ENCODE data around the gene GLIS1.

DNA sequence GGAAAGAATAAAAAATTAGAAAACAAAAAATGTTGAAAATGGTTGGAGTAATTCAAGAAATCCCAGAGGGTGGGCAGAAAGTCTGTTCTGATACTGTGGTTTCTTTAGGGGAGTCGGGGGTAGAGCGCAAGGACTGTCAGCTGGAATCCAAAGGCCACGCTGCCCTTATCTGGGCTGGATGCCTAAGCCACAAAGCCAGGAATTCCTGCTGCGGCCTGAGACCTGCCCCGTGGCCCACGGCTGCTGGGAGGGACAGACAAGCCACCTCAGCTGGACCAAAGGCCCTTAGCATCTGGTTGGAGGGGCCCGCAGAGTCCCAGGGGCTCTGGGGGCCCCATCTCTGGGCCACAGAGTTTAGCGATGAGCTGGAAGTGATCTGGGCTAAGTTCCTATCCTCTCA, 219.5 kb downstream of the GLIS1 start:
- TF ChIP-seq GATA2 (IDR thresholded peaks at IDR 0.05; ENCODE audit: low read depth, low read length) (no peak), GATA3 (IDR thresholded peaks at IDR 0.05; ENCODE audit: low read depth, low read length) (no peak)

Measured in SH-SY5Y (cell line).